ENCODE measurements around the gene TAT. TPM values are rescaled to one million over a fixed set of nuclear protein-coding genes. Genes with fewer than 3 reads are reported as not detected.
"Not testable (repeated sequence)": the region's sequence is repeated elsewhere in the genome, so short reads cannot be mapped to it uniquely, and the experiment has no call there.

Gene TAT
- total and polyA plus RNA-seq, 5 experiments from 2014 or later = not detected

DNA sequence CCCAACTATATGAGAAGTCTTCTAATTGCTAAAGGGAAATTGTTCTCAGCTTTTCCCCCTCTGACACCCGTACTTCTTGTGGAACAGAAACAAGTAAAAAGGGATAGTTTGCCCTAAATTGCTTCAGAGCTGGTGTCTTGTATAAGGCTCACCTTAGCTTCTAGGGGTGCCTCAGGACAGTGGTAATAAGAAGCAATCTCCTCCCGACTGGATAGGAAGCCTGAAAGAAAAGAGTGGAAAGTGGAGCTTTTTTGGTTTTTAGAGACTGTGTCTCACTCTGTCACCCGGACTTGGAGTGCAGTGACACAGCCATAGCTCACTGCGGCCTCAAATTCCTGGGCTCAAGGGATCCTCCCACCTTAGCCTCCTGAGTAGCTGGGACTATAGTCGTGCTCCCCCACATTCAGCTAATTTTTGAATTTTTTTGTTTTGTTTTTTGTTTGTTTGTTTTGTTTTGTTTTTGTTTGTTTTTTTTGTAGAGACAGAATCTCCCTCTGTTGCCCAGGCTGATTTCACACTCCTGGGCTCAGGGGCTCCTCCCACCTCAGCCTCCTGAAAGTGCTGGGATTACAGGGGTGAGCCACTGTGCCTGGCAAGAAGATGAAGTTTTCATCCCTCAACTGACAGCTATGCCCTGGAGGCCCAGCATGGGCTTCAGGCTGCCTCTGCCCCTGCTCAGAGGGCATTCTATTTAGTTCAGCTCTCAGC is 3.4 kb downstream of the TAT start:
- ATAC-seq = no peak

DNA sequence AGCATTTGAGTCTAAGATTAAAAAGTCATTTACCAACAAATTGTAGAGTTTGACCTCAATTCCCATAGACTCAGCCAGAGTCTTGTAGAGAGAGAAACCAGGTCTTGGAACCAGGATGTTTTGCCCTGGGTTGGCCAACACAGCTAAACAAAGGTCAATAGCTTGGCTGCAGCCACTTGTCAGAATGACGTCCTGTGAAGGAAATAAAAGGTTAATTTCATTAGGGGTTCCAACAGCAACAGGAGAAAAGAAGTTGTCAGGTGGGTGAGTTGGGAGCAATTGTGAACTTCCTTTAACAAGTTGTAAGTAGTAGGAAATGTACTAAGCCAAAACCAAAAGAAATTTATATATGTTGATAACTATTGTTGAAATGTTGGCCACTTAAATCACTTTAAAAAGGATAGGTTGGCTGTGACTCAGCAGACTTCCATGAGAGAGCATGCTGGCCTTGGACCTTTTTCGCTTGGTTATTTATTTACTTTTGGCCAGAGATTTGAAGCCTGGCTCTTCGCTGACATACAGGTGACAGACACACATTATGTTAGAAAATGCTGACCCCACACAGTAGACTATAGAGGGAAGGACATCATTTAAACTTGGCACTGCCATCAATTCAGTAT is 4.3 kb downstream of the TAT start:
- Mint-ChIP-seq H3K27me3 (peaks cover 5 to 16% (median 7%) of the 10 kb centered on the region in 5 donors), H3K27ac (no peak overlapping the region), H3K4me3 (no peak overlapping the region), H3K4me1 (peaks cover 0 to 4% (median 0%) of the 10 kb centered on the region in 4 donors), H3K36me3 (no peaks in the 10 kb centered on the region), H3K9me3 (no peaks in the 10 kb centered on the region)
- ATAC-seq (no peak), DNase-seq (no peak)
- POLR2A ChIA-PET = interaction anchor here (0.6 kb wide), 1 partner anchor 17 kb away, joined by 3 read pairs; no protein-coding TSS in a partner anchor

More for the DNA sequence above, 3.4 kb downstream of the TAT start:
- POLR2A ChIA-PET = no interaction called here
- Mint-ChIP-seq H3K27ac (no peak overlapping the region), H3K4me3 (no peak overlapping the region), H3K27me3 (peaks cover 6 to 17% (median 8%) of the 10 kb centered on the region in 5 donors), H3K4me1 (peaks cover 0 to 4% (median 0%) of the 10 kb centered on the region in 4 donors), H3K9me3 (no peaks in the 10 kb centered on the region), H3K36me3 (no peaks in the 10 kb centered on the region)
- no peak for DNase-seq

DNA sequence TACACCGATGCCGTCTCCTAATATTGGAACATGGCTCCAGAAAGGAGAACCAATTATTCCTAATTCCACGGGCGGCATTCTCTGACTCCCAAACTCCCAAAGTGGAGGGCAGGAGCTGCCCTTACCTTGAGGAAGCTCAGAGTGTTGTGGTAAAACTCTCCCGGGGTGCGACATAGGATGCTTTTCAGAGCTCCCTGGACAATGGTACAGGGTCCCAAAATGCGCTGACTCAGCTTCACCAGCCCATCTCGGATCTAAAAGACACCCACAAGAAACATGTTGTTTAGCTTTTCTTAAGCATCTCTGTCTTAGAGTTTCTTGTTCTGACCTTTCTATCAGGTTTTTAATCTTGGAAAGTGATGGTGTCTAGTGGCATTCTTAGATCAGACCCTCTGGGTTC is 6.7 kb downstream of the TAT start:
- peaks cover 7 to 16% (median 9%) of the 10 kb centered on the region in 4 donors for H3K4me1 Mint-ChIP-seq
- ATAC-seq = no peak

DNA sequence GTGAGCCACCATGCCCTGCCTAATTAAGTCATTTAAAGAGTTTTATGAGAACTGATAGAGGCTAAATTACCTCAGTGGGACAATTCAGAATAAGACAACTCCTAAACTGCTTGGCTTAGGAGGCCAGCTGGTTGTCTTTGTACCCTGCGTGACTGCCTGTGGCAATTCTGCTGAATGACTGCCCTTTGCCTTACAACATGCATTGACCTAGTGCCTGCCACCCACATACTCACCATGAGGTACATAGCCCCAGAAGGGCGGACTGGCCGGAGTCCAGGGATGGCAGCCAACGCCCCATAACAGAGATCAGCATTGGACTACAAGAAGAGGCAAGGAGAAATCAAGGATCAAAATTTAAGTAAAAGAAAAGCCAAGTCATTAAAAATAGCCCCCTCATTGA is 7.3 kb downstream of the TAT start:
- no peak for DNase-seq
- no peak for ATAC-seq
- Mint-ChIP-seq H3K9me3 (no peaks in the 10 kb centered on the region), H3K27me3 (peaks cover 0 to 17% (median 4%) of the 10 kb centered on the region in 5 donors), H3K4me1 (peaks cover 7 to 19% (median 11%) of the 10 kb centered on the region in 4 donors), H3K36me3 (no peaks in the 10 kb centered on the region), H3K27ac (peak overlapping the region in 1 of 10 donors; percentile 11), H3K4me3 (no peak overlapping the region)
- POLR2A ChIA-PET = no interaction called here

More for the DNA sequence above, 6.7 kb downstream of the TAT start:
- H3K36me3 Mint-ChIP-seq = no peaks in the 10 kb centered on the region
- no peak overlapping the region for H3K4me3 Mint-ChIP-seq
- peaks cover 0 to 14% (median 4%) of the 10 kb centered on the region in 5 donors for H3K27me3 Mint-ChIP-seq
- no peak overlapping the region for H3K27ac Mint-ChIP-seq
- DNase-seq = no peak
- H3K9me3 Mint-ChIP-seq = no peaks in the 10 kb centered on the region
- POLR2A ChIA-PET = no interaction called here

DNA sequence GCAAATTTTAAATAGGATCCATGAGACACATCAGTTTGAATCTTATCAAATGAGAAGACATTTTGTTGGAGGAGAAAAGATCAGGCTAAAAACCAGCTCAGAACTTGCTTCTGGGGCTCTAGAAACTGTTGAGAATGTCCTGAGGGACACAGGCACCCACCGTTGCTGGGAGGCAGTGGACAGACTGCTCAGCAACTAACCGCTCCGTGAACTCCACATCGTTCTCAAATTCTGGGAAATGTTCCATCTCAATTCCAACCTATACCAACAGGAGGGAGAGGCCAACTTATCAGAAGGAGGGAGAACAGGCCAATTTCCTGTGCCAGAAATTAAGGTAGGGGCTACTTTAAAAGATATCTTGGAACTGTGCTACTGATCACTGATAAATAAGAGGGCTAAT is 8.3 kb downstream of the TAT start:
- Mint-ChIP-seq H3K4me1 (peaks cover 11 to 26% (median 18%) of the 10 kb centered on the region in 4 donors), H3K36me3 (no peaks in the 10 kb centered on the region), H3K27ac (no peak overlapping the region), H3K4me3 (no peak overlapping the region), H3K27me3 (peaks cover 0 to 17% (median 4%) of the 10 kb centered on the region in 5 donors), H3K9me3 (no peaks in the 10 kb centered on the region)
- ATAC-seq = no peak
- DNase-seq = no peak
- POLR2A ChIA-PET = no interaction called here

DNA sequence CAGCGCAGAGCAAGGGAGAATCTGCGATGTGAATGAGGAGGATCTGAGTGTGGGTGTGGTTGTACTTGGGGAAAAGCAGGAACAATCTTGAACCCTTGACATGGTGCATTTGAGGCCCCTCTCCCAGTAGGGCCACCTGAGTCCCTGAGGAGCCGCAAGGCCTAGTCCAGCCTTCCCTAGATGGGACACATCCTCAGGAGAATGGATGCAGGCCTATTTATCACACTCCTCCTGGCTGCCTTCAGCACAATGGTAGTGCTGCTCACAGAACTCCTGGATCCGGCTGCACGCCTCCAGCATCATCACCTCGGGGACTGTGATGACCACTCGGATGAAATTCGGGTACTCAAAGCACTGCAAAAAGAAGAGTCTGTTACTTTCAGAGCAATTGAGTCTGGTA is 9.0 kb downstream of the TAT start:
- no peaks in the 10 kb centered on the region for H3K9me3 Mint-ChIP-seq
- no peaks in the 10 kb centered on the region for H3K36me3 Mint-ChIP-seq
- no peak overlapping the region for H3K4me3 Mint-ChIP-seq
- DNase-seq = no peak
- H3K4me1 Mint-ChIP-seq = peaks cover 11 to 26% (median 18%) of the 10 kb centered on the region in 4 donors
- H3K27me3 Mint-ChIP-seq = peaks cover 0 to 15% (median 4%) of the 10 kb centered on the region in 5 donors
- peak overlapping the region in 1 of 10 donors; percentile 69 for H3K27ac Mint-ChIP-seq
- ATAC-seq = no peak
- POLR2A ChIA-PET = no interaction called here

DNA sequence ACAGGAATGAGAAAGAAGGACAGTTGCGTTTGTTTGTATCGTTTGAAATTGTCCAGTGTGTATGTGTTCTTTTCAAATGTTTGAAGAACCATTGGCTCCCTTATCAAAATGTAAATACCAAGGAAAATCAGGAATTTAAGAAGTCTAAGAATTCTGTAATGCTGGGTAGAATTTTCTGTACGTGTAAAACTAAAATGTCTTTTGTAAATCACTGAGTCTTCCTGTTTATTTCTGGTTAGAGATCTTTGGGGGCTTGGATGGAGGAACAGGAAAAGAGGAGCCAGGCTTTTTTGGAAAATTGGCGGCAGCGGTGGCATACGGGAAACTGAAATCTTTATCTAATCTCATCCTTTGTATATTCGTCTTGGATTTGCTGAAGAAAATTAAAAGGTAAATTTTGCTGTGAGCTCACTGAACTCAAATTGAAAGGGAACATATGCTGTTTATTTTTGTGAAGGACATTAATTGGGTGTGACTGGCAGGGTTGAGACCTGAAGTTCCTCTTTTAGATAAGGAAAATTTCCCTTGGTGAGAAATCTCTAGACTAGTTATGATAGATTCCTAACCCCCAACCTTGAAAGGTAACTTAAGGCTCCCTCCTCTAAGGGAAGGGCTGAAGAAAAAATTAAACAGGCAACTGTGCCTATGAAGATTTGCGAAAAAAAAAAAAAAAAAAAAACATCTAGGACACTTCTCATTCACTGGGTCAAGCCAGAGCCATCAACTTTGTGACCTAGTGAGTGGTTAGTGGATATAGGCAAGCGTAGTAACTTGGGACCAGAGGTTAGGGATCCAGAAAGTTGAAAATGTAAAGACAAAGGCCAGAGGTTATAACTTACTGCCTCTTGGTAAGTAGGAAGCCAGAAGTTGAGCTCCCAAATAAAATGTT is 10.8 kb downstream of the TAT start:
- DNase-seq (no peak), ATAC-seq (no peak)
- Mint-ChIP-seq H3K36me3 (peaks cover 0 to 12% (median 4%) of the 10 kb centered on the region in 3 donors), H3K27ac (peak overlapping the region; percentile 92 to 99 (median 97)), H3K4me3 (peak overlapping the region; percentile 79 to 97 (median 92)), H3K4me1 (peaks cover 11 to 26% (median 18%) of the 10 kb centered on the region in 4 donors), H3K9me3 (peaks cover 0 to 16% (median 3%) of the 10 kb centered on the region in 9 donors), H3K27me3 (peaks cover 0 to 15% (median 7%) of the 10 kb centered on the region in 5 donors)
- POLR2A ChIA-PET = interaction anchor here (1.6 to 1.7 kb wide), 4 partner anchors 11 to 243 kb away, joined by 6 to 22 read pairs (median 6); partner anchors contain the start of gene AP1G1

DNA sequence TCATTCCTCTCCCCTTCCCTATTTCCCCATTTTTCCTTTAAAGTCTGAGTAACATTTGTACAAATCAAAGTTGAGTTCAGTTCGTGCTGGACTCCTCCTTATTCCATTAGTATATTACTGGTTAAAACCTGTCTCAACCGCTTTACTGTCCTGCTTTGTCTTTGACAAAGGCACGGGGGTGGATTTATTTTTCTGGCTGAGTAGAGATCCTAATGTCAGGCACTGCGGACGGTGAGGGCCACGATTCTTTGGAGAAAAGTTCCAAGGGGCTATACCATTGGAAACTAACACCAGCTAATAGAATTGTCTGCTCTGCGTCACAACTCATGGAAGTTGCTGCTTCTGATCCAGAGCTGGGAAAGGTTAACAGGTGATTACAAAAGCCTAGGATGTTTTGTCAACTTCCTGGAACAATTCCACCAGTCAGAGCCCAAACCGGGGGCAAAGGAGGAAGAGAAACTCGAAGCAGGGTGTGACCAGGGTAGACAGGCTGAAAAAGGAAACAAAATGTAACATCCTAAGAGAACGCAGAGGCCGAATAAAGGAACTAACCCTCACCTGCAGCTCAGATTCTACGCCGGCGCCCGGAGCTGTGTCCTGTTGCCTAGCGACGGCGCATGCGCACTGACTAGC is 12.4 kb downstream of the TAT start:
- H3K4me3 Mint-ChIP-seq = peak overlapping the region; percentile 79 to 97 (median 92)
- ATAC-seq (no peak), DNase-seq (peak in 1 of 10 donors; percentile 100)
- peaks cover 0 to 5% (median 2%) of the 10 kb centered on the region in 5 donors for H3K27me3 Mint-ChIP-seq
- H3K9me3 Mint-ChIP-seq = peaks cover 0 to 16% (median 3%) of the 10 kb centered on the region in 9 donors
- H3K36me3 Mint-ChIP-seq = peaks cover 0 to 12% (median 4%) of the 10 kb centered on the region in 3 donors
- H3K27ac Mint-ChIP-seq = peak overlapping the region; percentile 92 to 99 (median 97)
- peaks cover 11 to 26% (median 18%) of the 10 kb centered on the region in 4 donors for H3K4me1 Mint-ChIP-seq
- POLR2A ChIA-PET = interaction anchor here (0.6 to 1.7 kb wide), 12 partner anchors 9 to 529 kb away, joined by 3 to 22 read pairs (median 5); partner anchors contain the start of genes AP1G1, DHX38, TXNL4B and ZNF23

DNA sequence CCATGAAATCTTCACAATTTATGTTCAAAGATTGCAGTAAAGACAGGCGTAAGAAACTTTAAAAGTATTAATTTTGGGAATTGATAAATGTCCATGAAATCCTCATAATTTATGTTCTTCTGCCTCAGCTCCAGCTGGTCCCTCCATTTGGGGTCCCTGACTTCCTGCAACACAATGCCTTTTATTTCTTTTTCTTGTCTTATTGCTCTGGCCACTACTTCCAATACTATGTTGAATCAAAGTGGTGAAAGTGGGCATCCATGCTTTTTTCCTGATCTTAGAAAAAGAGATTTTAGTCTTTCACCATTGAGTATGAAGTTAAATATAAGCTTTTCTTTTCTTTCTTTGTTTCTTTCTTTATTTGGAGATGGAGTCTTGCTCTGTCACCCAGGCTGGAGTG is 14.3 kb downstream of the TAT start:
- Mint-ChIP-seq H3K4me3 (no peak overlapping the region), H3K9me3 (peaks cover 0 to 16% (median 3%) of the 10 kb centered on the region in 9 donors), H3K36me3 (peaks cover 0 to 12% (median 4%) of the 10 kb centered on the region in 3 donors), H3K27me3 (peaks cover 0 to 4% (median 0%) of the 10 kb centered on the region in 5 donors), H3K27ac (no peak overlapping the region), H3K4me1 (peaks cover 11 to 26% (median 18%) of the 10 kb centered on the region in 4 donors)
- POLR2A ChIA-PET = interaction anchor here (0.6 kb wide), 1 partner anchor 55 kb away, joined by 7 read pairs; no protein-coding TSS in a partner anchor
- no peak for ATAC-seq
- no peak for DNase-seq

DNA sequence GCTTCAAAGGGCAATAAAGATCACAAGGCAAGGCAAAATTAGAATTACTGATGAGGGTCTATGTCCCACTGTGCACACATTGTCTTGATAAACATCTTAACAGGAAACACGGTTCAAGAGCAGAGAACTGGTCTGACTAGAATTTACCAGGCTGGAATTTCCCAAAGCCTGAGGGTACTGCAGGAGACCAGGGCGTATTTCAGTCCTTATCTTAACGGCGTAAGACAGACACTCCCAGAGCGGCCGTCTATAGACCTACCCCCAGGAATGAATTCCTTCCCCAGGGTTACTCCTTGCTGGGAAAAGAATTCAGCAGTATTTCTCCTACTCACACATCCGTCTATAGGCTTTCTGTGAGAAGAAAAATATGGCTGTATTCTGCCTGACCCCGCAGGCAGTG is 15.0 kb downstream of the TAT start:
- H3K27ac Mint-ChIP-seq, H3K27me3 Mint-ChIP-seq, POLR2A ChIA-PET, H3K4me3 Mint-ChIP-seq, DNase-seq, ATAC-seq: not testable (repeated sequence)
- H3K4me1 Mint-ChIP-seq = peaks cover 11 to 25% (median 18%) of the 10 kb centered on the region in 4 donors
- H3K36me3 Mint-ChIP-seq = peaks cover 0 to 12% (median 4%) of the 10 kb centered on the region in 3 donors
- H3K9me3 Mint-ChIP-seq = peaks cover 0 to 16% (median 3%) of the 10 kb centered on the region in 9 donors

DNA sequence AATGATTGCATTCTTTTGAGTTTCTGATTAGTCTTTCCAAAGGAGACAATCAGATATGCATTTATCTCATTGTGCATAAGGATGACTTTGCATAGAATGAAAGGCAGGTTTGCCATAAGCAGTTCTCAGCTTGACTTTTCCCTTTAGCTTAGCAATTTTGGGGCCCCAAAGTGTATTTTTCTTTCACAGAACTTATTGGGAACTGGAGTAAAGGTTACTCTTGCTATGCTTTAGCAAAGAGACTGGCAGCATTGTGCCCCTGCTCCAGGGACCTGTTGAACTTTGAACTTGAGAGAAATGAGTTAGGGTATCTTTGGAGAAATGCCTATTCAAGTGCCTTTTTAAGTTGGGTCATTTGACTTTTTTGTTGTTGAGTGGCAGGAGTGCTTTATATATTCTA is 17.0 kb downstream of the TAT start:
- peaks cover 0 to 4% (median 0%) of the 10 kb centered on the region in 5 donors for H3K27me3 Mint-ChIP-seq
- peaks cover 0 to 15% (median 4%) of the 10 kb centered on the region in 3 donors for H3K36me3 Mint-ChIP-seq
- ATAC-seq (no peak), DNase-seq (no peak)
- peaks cover 5 to 10% (median 8%) of the 10 kb centered on the region in 4 donors for H3K4me1 Mint-ChIP-seq
- H3K4me3 Mint-ChIP-seq = no peak overlapping the region
- no peak overlapping the region for H3K27ac Mint-ChIP-seq
- POLR2A ChIA-PET = no interaction called here
- peaks cover 0 to 16% (median 3%) of the 10 kb centered on the region in 9 donors for H3K9me3 Mint-ChIP-seq
